Body of pancreas (tissue), 4 donors: ENCODE measurements around the gene POLR1G.

Experiments used
- CTCF ChIP-seq, 7 experiments: fragments of 450-650 bp in 4 of 7; fragments of 200-600 bp in 3 of 7; sonication (generic) in 3 of 7; IDR thresholded peaks; one replicate each; pipeline ENCODE4 v1.5.1; 2016 to 2019; ENCODE audit warnings: antibody characterized with exemption in 7 of 7
- POLR2A ChIP-seq, 3 donors: fragments of 450-650 bp; IDR thresholded peaks; one replicate each; pipeline ENCODE4 v1.6.1; 2016; ENCODE audit warnings: antibody characterized with exemption in 3 of 3, mild to moderate bottlenecking in 2 of 3

DNA sequence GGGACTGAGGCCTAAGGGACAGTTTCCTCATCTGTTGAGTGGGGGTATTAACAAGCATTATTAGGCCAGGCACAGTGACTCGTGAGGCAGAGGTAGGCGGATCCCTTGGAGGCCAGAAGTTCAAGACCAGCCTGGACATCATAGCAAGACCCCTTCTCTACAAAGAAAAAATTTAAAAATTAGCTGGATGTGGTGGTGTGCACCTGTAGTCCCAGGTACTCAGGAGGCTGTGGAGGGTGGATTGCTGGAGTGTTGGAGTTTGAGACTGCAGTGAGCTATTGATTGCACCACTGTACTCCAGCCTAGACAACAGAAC is 50.0 kb downstream of the POLR1G start:
- TF ChIP-seq POLR2A (IDR thresholded peaks at IDR 0.05) (no peak), CTCF (IDR thresholded peaks at IDR 0.05) (no peak)
